ENCODE data around the gene SHFL.
A peak's percentile ranks its signal among the peaks of the same experiment; 100 is the strongest.

SHFL gene

DNA sequence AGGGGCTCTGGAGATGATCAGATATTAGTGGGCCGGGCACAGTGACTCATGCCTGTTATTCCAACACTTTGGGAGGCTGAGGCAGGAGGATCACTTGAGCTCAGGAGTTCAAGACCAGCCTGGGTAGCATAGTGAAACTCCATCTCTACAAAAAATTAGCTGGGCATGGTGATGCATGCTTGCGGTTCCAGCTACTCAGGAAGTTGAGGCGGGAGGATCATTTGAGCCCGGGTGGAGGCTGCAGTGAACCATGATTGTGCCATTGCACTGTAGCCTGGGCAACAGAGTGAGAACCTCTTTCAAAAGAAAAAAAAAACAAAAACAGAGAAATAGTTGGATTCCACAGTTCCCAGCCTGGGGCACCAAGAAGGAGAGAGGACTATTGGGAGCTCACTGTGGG lies 17.9 kb upstream of the SHFL start:
- H3K4me1 ChIP-seq (ENCODE audit: control insufficient read depth, insufficient read depth, low read length) = no peaks in the 10 kb centered on the region
- H3K27ac ChIP-seq (ENCODE audit: low read depth, low read length) = no peak overlapping the region
- H3K9me3 ChIP-seq (ENCODE audit: control insufficient read depth, insufficient read depth, low read depth, low read length) = peaks cover 2% of the 10 kb centered on the region; the same call in 1 of the 2 replicates
- no peak overlapping the region for H3K4me3 ChIP-seq (ENCODE audit: low read depth, low read length)
- no peak overlapping the region for H3K9ac ChIP-seq (ENCODE audit: low read length)
- peaks cover 27% of the 10 kb centered on the region; the same call in 1 of the 2 replicates for H3K27me3 ChIP-seq (ENCODE audit: control insufficient read depth, insufficient read depth, low read length)
- no peaks in the 10 kb centered on the region for H3K36me3 ChIP-seq (ENCODE audit: control insufficient read depth, insufficient read depth, low read length)

DNA sequence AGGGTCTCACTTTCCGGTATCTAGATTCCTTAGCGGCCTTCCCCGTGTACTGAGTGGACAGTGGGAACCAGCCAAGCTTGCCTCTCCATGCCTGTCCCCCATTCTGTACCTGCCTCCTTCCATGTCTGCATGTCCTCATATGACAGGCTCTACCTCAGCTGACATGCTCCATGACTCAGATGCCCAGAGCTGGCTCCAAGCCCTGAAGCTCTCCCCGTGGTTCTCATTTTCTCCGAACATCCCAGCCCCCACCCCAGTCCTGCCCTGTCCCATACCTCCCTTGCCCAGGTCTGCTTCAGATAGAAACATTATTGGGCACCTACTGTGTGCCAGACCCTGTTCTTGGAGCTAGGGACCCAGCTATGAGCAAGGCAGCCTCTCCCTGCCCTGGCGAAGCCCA lies 17.1 kb upstream of the SHFL start:
- Histone ChIP-seq H3K27ac (ENCODE audit: low read depth, low read length) (no peak overlapping the region), H3K9me3 (ENCODE audit: control insufficient read depth, insufficient read depth, low read depth, low read length) (peaks cover 8% of the 10 kb centered on the region), H3K36me3 (ENCODE audit: control insufficient read depth, insufficient read depth, low read length) (no peaks in the 10 kb centered on the region)

DNA sequence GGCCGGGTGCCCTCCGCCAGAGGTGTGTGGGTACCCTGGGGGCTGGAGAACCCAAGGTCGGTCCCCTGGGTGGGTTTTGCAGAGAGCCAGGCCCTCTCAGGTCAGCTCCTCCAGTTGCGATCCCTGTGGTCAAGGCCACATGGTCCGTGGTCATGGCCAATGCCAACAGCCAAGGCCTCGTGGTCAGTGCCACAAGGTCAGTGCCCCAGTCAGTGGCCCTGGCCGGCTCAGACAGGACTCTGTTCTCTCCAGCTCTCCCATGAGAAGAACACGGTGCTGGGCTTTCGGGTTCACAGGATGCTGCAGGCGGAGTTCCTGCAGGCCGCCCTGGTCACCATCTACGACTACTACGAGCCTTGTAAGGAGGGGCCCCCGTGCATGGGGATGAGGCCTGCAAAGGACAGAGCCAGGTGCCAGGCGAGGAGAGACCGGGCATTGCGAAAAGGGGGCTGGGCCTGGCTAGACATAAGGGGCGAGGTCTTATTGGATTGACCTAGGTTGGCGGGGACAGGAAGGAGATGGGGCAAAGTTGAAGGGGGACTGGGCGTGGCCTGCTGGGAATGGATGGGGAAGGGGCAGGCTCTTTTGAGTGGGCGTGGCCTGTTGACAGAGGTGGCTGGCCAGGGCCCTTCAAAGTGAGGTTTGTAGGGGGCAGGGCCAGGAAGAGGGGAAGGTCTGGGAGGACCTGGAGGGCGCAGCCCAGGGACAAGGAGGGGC lies 15.2 kb upstream of the SHFL start:
- H3K4me1 ChIP-seq (ENCODE audit: control insufficient read depth, insufficient read depth, low read length) = no peaks in the 10 kb centered on the region
- H3K9me3 ChIP-seq (ENCODE audit: control insufficient read depth, insufficient read depth, low read depth, low read length) = peaks cover 10% of the 10 kb centered on the region
- H3K36me3 ChIP-seq (ENCODE audit: control insufficient read depth, insufficient read depth, low read length) = no peaks in the 10 kb centered on the region
- no peak overlapping the region for H3K27ac ChIP-seq (ENCODE audit: low read depth, low read length)
- no peak overlapping the region for H3K9ac ChIP-seq (ENCODE audit: low read length)
- peaks cover 15% of the 10 kb centered on the region; the same call in 1 of the 2 replicates for H3K27me3 ChIP-seq (ENCODE audit: control insufficient read depth, insufficient read depth, low read length)
- no peak overlapping the region for H3K4me3 ChIP-seq (ENCODE audit: low read depth, low read length)

More for the DNA sequence above, 17.1 kb upstream of the SHFL start:
- Histone ChIP-seq H3K4me3 (ENCODE audit: low read depth, low read length) (no peak overlapping the region), H3K4me1 (ENCODE audit: control insufficient read depth, insufficient read depth, low read length) (no peaks in the 10 kb centered on the region), H3K27me3 (ENCODE audit: control insufficient read depth, insufficient read depth, low read length) (peaks cover 25% of the 10 kb centered on the region; the same call in 1 of the 2 replicates), H3K9ac (ENCODE audit: low read length) (no peak overlapping the region)

DNA sequence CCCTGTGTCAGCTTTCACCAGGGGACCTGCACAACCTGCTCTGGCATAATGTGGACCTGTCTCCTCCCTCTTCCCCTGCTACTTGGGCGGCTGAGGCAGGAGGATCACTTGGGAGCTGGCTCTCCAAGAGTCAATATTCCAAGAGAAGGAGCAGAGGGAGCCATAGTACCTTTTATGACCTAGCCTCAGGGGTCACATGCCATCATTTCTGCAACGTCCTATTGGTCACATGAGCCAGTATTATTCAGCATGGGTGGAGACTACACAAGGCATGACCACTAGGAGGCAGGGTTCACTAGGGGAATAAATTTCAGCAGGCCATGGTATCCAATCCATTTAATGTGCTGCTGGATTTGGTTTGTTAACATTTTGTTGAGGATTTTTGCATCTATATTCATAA lies 12.0 kb upstream of the SHFL start:
- no peaks in the 10 kb centered on the region for H3K4me1 ChIP-seq (ENCODE audit: control insufficient read depth, insufficient read depth, low read length)
- peaks cover 15% of the 10 kb centered on the region for H3K27me3 ChIP-seq (ENCODE audit: control insufficient read depth, insufficient read depth, low read length)
- no peaks in the 10 kb centered on the region for H3K36me3 ChIP-seq (ENCODE audit: control insufficient read depth, insufficient read depth, low read length)
- no peak overlapping the region for H3K4me3 ChIP-seq (ENCODE audit: low read depth, low read length)
- no peak overlapping the region for H3K9ac ChIP-seq (ENCODE audit: low read length)
- H3K9me3 ChIP-seq (ENCODE audit: control insufficient read depth, insufficient read depth, low read depth, low read length) = peaks cover 10% of the 10 kb centered on the region
- no peak overlapping the region for H3K27ac ChIP-seq (ENCODE audit: low read depth, low read length)

DNA sequence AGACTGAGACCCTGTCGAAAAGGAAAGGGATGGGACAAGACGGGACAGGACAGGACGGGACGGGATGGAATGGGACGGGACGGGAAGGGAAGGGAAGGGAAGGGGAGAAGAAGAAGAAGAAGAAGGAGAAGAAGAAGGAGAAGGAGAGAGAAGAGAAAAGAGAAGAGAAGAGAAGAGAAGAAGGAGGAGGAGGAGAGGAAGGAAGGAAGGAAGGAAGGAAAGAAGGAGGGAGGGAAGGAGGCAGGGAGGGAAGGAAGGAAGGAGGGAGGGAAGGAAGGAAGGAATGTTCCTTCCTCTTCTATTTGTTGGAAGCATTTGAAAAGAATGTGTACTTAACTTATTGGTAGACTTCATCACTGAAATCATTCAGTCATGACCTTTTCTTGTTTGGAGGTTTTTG lies 9.6 kb upstream of the SHFL start:
- Histone ChIP-seq H3K27ac (ENCODE audit: low read depth, low read length) (no peak overlapping the region), H3K4me3 (ENCODE audit: low read depth, low read length) (no peak overlapping the region), H3K9ac (ENCODE audit: low read length) (no peak overlapping the region), H3K9me3 (ENCODE audit: control insufficient read depth, insufficient read depth, low read depth, low read length) (peaks cover 10% of the 10 kb centered on the region), H3K27me3 (ENCODE audit: control insufficient read depth, insufficient read depth, low read length) (peaks cover 13% of the 10 kb centered on the region), H3K4me1 (ENCODE audit: control insufficient read depth, insufficient read depth, low read length) (no peaks in the 10 kb centered on the region), H3K36me3 (ENCODE audit: control insufficient read depth, insufficient read depth, low read length) (no peaks in the 10 kb centered on the region)

DNA sequence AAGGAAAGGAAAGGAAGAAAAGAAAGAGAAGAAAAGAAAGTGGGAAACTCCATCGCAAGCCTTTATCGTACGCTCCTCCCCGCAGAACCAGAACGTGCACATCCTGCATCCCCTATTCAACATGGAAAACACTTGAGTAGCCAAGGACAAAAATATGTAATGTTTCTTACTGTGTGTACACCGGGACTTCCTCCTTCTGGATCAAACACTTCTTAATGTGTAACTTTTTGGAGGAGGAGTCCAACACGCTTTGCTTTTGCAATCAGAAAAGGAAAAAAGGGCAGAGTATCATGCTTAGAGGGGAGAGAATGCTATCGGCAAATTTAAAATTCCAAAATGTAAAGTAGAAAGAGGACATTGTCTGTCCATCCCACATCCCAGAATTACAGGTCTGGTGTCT lies 7.8 kb upstream of the SHFL start:
- no peak overlapping the region for H3K27ac ChIP-seq (ENCODE audit: low read depth, low read length)
- no peak overlapping the region for H3K4me3 ChIP-seq (ENCODE audit: low read depth, low read length)
- peaks cover 8% of the 10 kb centered on the region for H3K9me3 ChIP-seq (ENCODE audit: control insufficient read depth, insufficient read depth, low read depth, low read length)
- H3K27me3 ChIP-seq (ENCODE audit: control insufficient read depth, insufficient read depth, low read length) = peaks cover 18% of the 10 kb centered on the region
- H3K9ac ChIP-seq (ENCODE audit: low read length) = no peak overlapping the region
- no peaks in the 10 kb centered on the region for H3K4me1 ChIP-seq (ENCODE audit: control insufficient read depth, insufficient read depth, low read length)
- H3K36me3 ChIP-seq (ENCODE audit: control insufficient read depth, insufficient read depth, low read length) = no peaks in the 10 kb centered on the region

DNA sequence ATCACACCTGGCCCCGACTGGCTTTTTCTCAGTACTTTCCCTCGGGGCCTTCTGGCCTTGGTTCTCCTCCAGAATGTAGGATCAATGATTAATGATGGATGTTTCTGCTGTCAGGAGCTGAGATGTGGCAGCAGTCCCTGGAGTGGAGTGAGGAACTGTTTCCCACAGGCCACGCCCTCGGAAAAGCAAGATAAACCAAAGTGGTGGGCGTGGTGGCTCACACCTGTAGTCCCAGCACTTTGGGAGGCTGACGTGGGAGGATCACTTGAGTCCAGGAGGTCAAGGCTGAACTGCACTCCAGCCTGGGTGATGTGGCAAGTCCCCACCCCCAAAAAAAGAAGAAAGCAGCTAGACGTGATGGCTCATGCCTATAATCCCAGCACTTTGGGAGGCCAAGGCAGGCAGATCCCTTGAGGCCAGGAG lies 7.1 kb upstream of the SHFL start:
- Histone ChIP-seq H3K9me3 (ENCODE audit: control insufficient read depth, insufficient read depth, low read depth, low read length) (peaks cover 2% of the 10 kb centered on the region), H3K36me3 (ENCODE audit: control insufficient read depth, insufficient read depth, low read length) (no peaks in the 10 kb centered on the region), H3K27ac (ENCODE audit: low read depth, low read length) (no peak overlapping the region), H3K4me3 (ENCODE audit: low read depth, low read length) (no peak overlapping the region), H3K9ac (ENCODE audit: low read length) (no peak overlapping the region), H3K27me3 (ENCODE audit: control insufficient read depth, insufficient read depth, low read length) (peaks cover 24% of the 10 kb centered on the region), H3K4me1 (ENCODE audit: control insufficient read depth, insufficient read depth, low read length) (no peaks in the 10 kb centered on the region)

DNA sequence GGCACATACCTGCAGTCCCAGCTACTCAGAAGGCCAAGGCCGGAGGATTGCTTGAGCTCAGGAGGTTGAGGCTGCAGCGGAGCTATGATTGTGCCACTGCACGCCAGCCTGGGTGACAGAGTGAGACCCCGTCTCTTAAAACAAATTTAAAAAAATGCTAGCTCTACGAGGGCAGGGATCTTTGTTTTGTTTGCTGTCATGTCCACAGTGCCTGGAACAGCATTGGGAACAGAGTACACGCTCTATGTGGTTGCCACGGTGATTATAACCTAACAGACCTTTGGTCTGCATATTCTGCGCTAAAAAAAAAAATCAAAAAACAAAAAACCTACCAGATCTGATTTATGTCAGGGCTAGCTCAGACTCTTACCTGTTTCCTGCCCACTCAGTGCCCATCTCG lies 2.2 kb upstream of the SHFL start:
- Histone ChIP-seq H3K4me3 (ENCODE audit: low read depth, low read length) (no peak overlapping the region), H3K9ac (ENCODE audit: low read length) (no peak overlapping the region), H3K9me3 (ENCODE audit: control insufficient read depth, insufficient read depth, low read depth, low read length) (no peaks in the 10 kb centered on the region), H3K36me3 (ENCODE audit: control insufficient read depth, insufficient read depth, low read length) (no peaks in the 10 kb centered on the region), H3K4me1 (ENCODE audit: control insufficient read depth, insufficient read depth, low read length) (no peaks in the 10 kb centered on the region), H3K27ac (ENCODE audit: low read depth, low read length) (no peak overlapping the region), H3K27me3 (ENCODE audit: control insufficient read depth, insufficient read depth, low read length) (peaks cover 39% of the 10 kb centered on the region; the same call in 1 of the 2 replicates)

DNA sequence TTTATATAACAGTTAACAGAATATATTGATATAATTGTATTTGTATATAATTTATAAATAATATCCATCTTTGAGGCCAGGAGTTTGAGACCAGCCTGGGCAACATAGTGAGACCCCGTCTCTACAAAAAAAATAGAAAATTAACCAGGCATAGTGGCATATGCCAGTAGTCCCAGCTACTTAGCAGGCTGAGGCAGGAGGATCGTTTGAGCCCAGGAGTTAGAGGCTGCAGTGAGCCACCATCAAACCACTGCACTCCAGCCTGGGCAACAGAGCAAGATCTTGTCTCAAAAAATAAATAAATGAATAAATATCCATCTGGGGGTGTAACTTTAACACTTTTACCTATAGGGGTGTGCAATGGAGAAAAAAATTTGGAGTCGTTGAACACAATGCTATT lies 1.3 kb upstream of the SHFL start:
- Histone ChIP-seq H3K36me3 (ENCODE audit: control insufficient read depth, insufficient read depth, low read length) (peaks cover 3% of the 10 kb centered on the region; the same call in 1 of the 2 replicates), H3K27ac (ENCODE audit: low read depth, low read length) (no peak overlapping the region), H3K9ac (ENCODE audit: low read length) (no peak overlapping the region), H3K9me3 (ENCODE audit: control insufficient read depth, insufficient read depth, low read depth, low read length) (no peaks in the 10 kb centered on the region), H3K4me3 (ENCODE audit: low read depth, low read length) (no peak overlapping the region), H3K27me3 (ENCODE audit: control insufficient read depth, insufficient read depth, low read length) (peaks cover 39% of the 10 kb centered on the region; the same call in 1 of the 2 replicates), H3K4me1 (ENCODE audit: control insufficient read depth, insufficient read depth, low read length) (no peaks in the 10 kb centered on the region)

DNA sequence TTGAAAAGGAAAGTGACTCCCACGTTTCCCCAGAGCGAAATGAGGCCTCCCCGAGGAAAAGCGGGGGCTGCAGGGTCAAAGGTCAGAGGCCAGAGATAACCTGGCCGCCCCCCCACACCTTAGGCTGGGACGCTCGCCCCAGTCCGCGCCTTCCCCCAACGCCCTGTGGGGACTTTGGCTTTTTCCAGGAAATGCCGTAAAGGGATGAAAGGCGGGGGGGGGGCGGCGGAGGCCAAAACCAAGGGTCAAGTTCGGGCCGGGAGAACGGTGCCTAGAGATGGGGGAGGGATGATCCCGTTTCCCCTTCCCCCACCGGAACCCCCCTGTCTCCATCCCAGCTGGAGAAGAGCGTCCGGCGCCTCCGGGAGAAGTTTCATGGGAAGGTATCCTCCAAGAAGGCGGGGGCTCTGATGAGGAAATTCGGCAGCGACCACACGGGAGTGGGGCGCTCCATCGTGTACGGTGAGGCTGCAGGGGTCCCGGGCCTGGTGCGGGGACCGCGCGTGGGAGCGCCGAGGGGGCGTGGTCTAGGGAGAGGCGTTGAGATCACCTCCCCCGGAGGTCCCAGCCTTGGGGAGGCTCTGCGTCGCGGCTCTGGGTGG lies 575 bp downstream of the SHFL start:
- Histone ChIP-seq H3K27ac (ENCODE audit: low read depth, low read length) (no peak overlapping the region), H3K4me3 (ENCODE audit: low read depth, low read length) (peak overlapping the region; percentile 94), H3K4me1 (ENCODE audit: control insufficient read depth, insufficient read depth, low read length) (no peaks in the 10 kb centered on the region), H3K9me3 (ENCODE audit: control insufficient read depth, insufficient read depth, low read depth, low read length) (no peaks in the 10 kb centered on the region), H3K27me3 (ENCODE audit: control insufficient read depth, insufficient read depth, low read length) (peaks cover 39% of the 10 kb centered on the region; the same call in 1 of the 2 replicates), H3K9ac (ENCODE audit: low read length) (peak overlapping the region; percentile 50), H3K36me3 (ENCODE audit: control insufficient read depth, insufficient read depth, low read length) (peaks cover 3% of the 10 kb centered on the region; the same call in 1 of the 2 replicates)

DNA sequence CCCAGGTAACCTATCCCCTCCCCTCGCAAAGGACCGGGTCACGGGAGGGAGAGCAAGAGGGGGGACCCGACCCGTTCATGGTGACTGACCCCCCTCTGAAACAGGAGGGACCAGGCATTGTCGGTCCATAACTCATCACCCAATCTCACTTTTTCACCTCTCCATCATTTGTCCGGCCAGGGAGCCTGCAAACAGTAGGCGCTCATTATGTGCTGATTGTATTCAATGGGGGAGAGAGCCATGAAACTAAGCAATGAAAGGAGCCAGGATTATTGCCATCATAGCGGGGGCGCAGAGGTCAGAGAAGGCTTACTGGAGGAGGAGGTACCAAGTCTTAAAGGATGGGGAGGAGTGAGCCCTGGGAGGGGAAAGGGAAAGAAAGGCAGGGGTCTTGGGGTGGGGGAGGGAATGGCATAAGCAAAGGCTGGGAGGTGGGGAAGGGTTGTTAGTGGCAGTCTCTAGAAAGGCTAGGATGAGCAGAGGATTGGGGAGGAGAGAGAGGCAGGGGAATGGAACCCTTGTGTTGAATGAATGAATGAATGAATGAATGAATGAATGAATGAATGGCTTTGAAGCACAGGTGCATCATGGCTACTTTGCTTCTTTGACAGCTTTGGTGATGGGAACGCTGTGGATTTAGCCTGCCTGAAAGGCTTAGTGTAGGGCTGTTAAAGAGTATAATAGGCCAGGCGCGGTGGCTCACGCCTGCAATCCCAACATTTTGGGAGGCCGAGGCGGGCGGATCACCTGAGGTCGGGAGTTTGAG lies 1.4 kb downstream of the SHFL start:
- no peak overlapping the region for H3K27ac ChIP-seq (ENCODE audit: low read depth, low read length)
- H3K4me1 ChIP-seq (ENCODE audit: control insufficient read depth, insufficient read depth, low read length) = no peaks in the 10 kb centered on the region
- H3K9me3 ChIP-seq (ENCODE audit: control insufficient read depth, insufficient read depth, low read depth, low read length) = no peaks in the 10 kb centered on the region
- peaks cover 39% of the 10 kb centered on the region; the same call in 1 of the 2 replicates for H3K27me3 ChIP-seq (ENCODE audit: control insufficient read depth, insufficient read depth, low read length)
- peaks cover 6% of the 10 kb centered on the region; the same call in 1 of the 2 replicates for H3K36me3 ChIP-seq (ENCODE audit: control insufficient read depth, insufficient read depth, low read length)
- peak overlapping the region; percentile 94 for H3K4me3 ChIP-seq (ENCODE audit: low read depth, low read length)
- no peak overlapping the region for H3K9ac ChIP-seq (ENCODE audit: low read length)
